Left ventricle myocardium inferior (tissue), 1 donor: ENCODE measurements around the gene A2ML1. TPM values are rescaled to one million over a fixed set of nuclear protein-coding genes. Genes with fewer than 3 reads are reported as not detected.
A peak's percentile ranks its signal among the peaks of the same experiment; 100 is the strongest.

Experiments
- DNase-seq: peaks from one replicate; pipeline ENCODE4 v3.0.0-alpha.2; 2020
- H3K27ac ChIP-seq: fragments of 200-600 bp; replicated peaks from 2 replicates; pipeline ENCODE4 v1.8.0; 2021
- H3K27me3 ChIP-seq: fragments of 200-600 bp; 2 replicates; pipeline ENCODE4 v1.8.0; 2021; ENCODE audit warnings: low read depth
- H3K36me3 ChIP-seq: fragments of 200-600 bp; 2 replicates; pipeline ENCODE4 v1.8.0; 2021
- H3K4me1 ChIP-seq: fragments of 200-600 bp; 2 replicates; pipeline ENCODE4 v1.8.0; 2021
- H3K4me3 ChIP-seq: fragments of 200-600 bp; 2 replicates; pipeline ENCODE4 v1.8.0; 2021; ENCODE audit warnings: mild to moderate bottlenecking, moderate library complexity
- H3K9me3 ChIP-seq: fragments of 200-600 bp; replicated peaks from 2 replicates; pipeline ENCODE4 v1.8.0; 2021
- CTCF ChIP-seq: fragments of 200-600 bp; IDR thresholded peaks from 2 replicates; pipeline ENCODE4 v1.8.0; 2021; ENCODE audit warnings: antibody characterized with exemption, mild to moderate bottlenecking, borderline replicate concordance
- intact Hi-C: fragments of 100-400 bp; cut with micrococcal nuclease; formaldehyde crosslinking; loops from one replicate; pipeline ENCODE4 v1.11.0; 2022
- long read RNA-seq: library from polyadenylated mRNA; unstranded; transcript quantifications from one replicate; pipeline ENCODE4 v2.0.0, GENCODE V29; 2021
- total RNA-seq: library from RNA; stranded (reverse); fragmentation: NEBNext Ultra II Directional; extraction: Animal tissue kit (Norgen Biotek cat#: 25700); gene quantifications from one replicate; pipeline ENCODE4 v1.2.1, GENCODE V29; 2021
- donor health status: DM: no; HTN: yes; CAD: no; lungs with severe emphysema.

A2ML1 gene
- total RNA-seq, result not detected
- long read RNA-seq, result 0 reads

GRCh38 chr12:8822298-8822697, at the start of gene A2ML1:
TSS of gene A2ML1 (plus strand) at chr12:8822621. CDS start at chr12:8822652, 31 bp downstream.
- Histone ChIP-seq H3K36me3 (no peaks in the 10 kb centered on the region), H3K4me1 (no peaks in the 10 kb centered on the region), H3K27me3 (no peaks in the 10 kb centered on the region), H3K9me3 (peaks cover 14% of the 10 kb centered on the region), H3K4me3 (no peak within 1 kb of the TSS), H3K27ac (no peak within 1 kb of the TSS)
- intact Hi-C loops, result no loop called here
- TF ChIP-seq CTCF, result no peak
- DNase-seq, result no peak

- no peak for TF ChIP-seq CTCF
- Histone ChIP-seq H3K36me3 (peaks cover 4% of the 10 kb centered on the region), H3K4me1 (peaks cover 14% of the 10 kb centered on the region), H3K27me3 (no peaks in the 10 kb centered on the region), H3K4me3 (no peak overlapping the region), H3K27ac (peak overlapping the region; percentile 13), H3K9me3 (no peaks in the 10 kb centered on the region)
- DNase-seq, result peak; percentile 56
- intact Hi-C loops, result loop anchor here (5.0 kb wide), 1 partner anchor 334 kb away; no protein-coding TSS in a partner anchor
Observed at GRCh38 chr12:8773461-8773860, 49.0 kb upstream of the A2ML1 start.

- H3K9me3 ChIP-seq, result no peaks in the 10 kb centered on the region
- H3K27ac ChIP-seq, result no peak overlapping the region
- H3K4me1 ChIP-seq, result peaks cover 27% of the 10 kb centered on the region
- H3K4me3 ChIP-seq, result no peak overlapping the region
- TF ChIP-seq CTCF, result no peak
- no peak for DNase-seq
- intact Hi-C loops, result no loop called here
- H3K27me3 ChIP-seq, result no peaks in the 10 kb centered on the region
- H3K36me3 ChIP-seq, result no peaks in the 10 kb centered on the region
Observed at GRCh38 chr12:8779281-8779680, 43.1 kb upstream of the A2ML1 start.

GRCh38 chr12:8779862-8780261, 42.6 kb upstream of the A2ML1 start:
- H3K27me3 ChIP-seq, result no peaks in the 10 kb centered on the region

GRCh38 chr12:8780389-8780788, 42.0 kb upstream of the A2ML1 start:
- Histone ChIP-seq H3K36me3 (no peaks in the 10 kb centered on the region), H3K4me3 (no peak overlapping the region), H3K9me3 (no peaks in the 10 kb centered on the region), H3K4me1 (peaks cover 27% of the 10 kb centered on the region), H3K27me3 (no peaks in the 10 kb centered on the region), H3K27ac (no peak overlapping the region)
- DNase-seq, result no peak
- intact Hi-C loops, result no loop called here
- TF ChIP-seq CTCF, result peak; percentile 57

More at GRCh38 chr12:8779862-8780261, 42.6 kb upstream of the A2ML1 start:
- Histone ChIP-seq H3K4me3 (no peak overlapping the region), H3K36me3 (no peaks in the 10 kb centered on the region), H3K4me1 (peaks cover 27% of the 10 kb centered on the region), H3K27ac (no peak overlapping the region), H3K9me3 (no peaks in the 10 kb centered on the region)
- intact Hi-C loops, result no loop called here
- no peak for TF ChIP-seq CTCF
- no peak for DNase-seq
